Parathyroid adenoma (tissue), 2 donors: ENCODE results near the gene FBXO40.

ENCODE experiments used
- H2AFZ ChIP-seq: fragments of 300-600 bp; sonication (generic); one replicate; pipeline ENCODE4 v1.7.0; 2017; ENCODE audit warnings: antibody characterized with exemption, mild to moderate bottlenecking
- H3K27ac ChIP-seq: fragments of 300-600 bp; sonication (generic); one replicate; pipeline ENCODE4 v1.7.0; 2017
- H3K27me3 ChIP-seq: fragments of 300-600 bp; sonication (generic); one replicate; pipeline ENCODE4 v1.7.0; 2017; ENCODE audit warnings: low read length; ENCODE audit not compliant: control insufficient read depth, insufficient read depth
- H3K36me3 ChIP-seq: fragments of 300-600 bp; sonication (generic); one replicate; pipeline ENCODE4 v1.7.0; 2017; ENCODE audit warnings: low read length; ENCODE audit not compliant: control insufficient read depth, insufficient read depth
- H3K4me1 ChIP-seq: fragments of 300-600 bp; sonication (generic); one replicate; pipeline ENCODE4 v1.7.0; 2017; ENCODE audit warnings: control low read depth
- H3K4me2 ChIP-seq: fragments of 300-600 bp; sonication (generic); one replicate; pipeline ENCODE4 v1.7.0; 2017; ENCODE audit warnings: low read length
- H3K4me3 ChIP-seq: fragments of 300-600 bp; sonication (generic); one replicate; pipeline ENCODE4 v1.7.0; 2017; ENCODE audit warnings: low read depth, low read length
- H3K79me2 ChIP-seq: fragments of 300-600 bp; sonication (generic); one replicate; pipeline ENCODE4 v1.7.0; 2017; ENCODE audit warnings: control low read depth
- H3K9ac ChIP-seq: fragments of 300-600 bp; sonication (generic); one replicate; pipeline ENCODE4 v1.7.0; 2017; ENCODE audit warnings: mild to moderate bottlenecking
- H3K9me3 ChIP-seq: fragments of 300-600 bp; sonication (generic); one replicate; pipeline ENCODE4 v1.7.0; 2017; ENCODE audit warnings: low read length; ENCODE audit not compliant: control insufficient read depth
- TF ChIP-seq, protein P1 (sequence below): fragments of 300-600 bp; sonication (generic); IDR thresholded peaks from one replicate; pipeline ENCODE4 v1.7.0; 2017; ENCODE audit warnings: antibody characterized with exemption, mild to moderate bottlenecking
- donor health status: primary hyperparathyroidism.

The FBXO40 gene

DNA sequence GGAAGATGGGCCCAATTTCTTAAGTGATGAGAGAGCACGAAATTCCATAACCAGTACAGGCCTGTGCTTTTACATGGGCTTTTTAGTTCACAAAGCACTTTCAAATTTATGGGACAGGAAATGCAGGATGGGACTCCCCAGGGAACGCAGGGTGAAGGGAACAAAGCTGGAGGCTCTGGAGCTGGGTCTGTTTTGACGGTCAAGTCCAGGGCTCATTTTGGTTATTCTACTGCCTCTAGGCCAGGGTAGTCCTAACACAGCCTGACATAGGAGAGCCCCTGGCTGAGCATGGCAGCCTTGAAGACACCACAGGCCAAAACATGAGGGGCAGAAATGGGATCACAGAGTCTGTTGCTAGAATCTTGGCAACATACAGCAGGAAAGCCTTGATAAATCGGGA is 34.0 kb downstream of the FBXO40 start:
- Histone ChIP-seq H3K79me2 (no peaks in the 10 kb centered on the region), H3K4me3 (no peak overlapping the region), H2AFZ (no peak overlapping the region), H3K27me3 (no peaks in the 10 kb centered on the region), H3K27ac (no peak overlapping the region), H3K4me2 (no peak overlapping the region), H3K36me3 (no peaks in the 10 kb centered on the region), H3K9ac (no peak overlapping the region), H3K4me1 (no peaks in the 10 kb centered on the region), H3K9me3 (no peaks in the 10 kb centered on the region)
- TF ChIP-seq, protein P1, sequence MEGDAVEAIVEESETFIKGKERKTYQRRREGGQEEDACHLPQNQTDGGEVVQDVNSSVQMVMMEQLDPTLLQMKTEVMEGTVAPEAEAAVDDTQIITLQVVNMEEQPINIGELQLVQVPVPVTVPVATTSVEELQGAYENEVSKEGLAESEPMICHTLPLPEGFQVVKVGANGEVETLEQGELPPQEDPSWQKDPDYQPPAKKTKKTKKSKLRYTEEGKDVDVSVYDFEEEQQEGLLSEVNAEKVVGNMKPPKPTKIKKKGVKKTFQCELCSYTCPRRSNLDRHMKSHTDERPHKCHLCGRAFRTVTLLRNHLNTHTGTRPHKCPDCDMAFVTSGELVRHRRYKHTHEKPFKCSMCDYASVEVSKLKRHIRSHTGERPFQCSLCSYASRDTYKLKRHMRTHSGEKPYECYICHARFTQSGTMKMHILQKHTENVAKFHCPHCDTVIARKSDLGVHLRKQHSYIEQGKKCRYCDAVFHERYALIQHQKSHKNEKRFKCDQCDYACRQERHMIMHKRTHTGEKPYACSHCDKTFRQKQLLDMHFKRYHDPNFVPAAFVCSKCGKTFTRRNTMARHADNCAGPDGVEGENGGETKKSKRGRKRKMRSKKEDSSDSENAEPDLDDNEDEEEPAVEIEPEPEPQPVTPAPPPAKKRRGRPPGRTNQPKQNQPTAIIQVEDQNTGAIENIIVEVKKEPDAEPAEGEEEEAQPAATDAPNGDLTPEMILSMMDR: no peak

DNA sequence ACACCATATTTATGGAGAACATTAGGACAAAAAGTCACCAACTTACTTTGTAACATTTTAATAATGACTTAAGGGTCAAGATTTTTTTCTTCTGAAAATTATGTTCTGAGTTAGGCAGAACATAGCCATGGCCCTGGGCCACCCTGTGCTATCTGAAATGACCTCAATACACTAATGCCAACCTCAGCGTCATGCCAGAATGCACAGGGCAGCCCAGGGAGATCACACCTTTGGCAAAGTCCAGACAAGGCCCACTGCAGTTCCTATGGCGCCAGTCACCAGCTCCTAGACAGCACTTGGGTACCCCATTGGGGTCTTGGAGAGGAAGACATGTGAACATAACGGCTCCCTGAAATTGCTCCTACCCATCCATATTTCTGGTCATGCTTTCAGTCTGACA is 34.4 kb downstream of the FBXO40 start:
- no peak overlapping the region for H3K27ac ChIP-seq
- H3K9ac ChIP-seq: no peak overlapping the region
- H3K4me3 ChIP-seq: no peak overlapping the region
- no peaks in the 10 kb centered on the region for H3K36me3 ChIP-seq
- TF ChIP-seq, protein P1: no peak
- H2AFZ ChIP-seq: no peak overlapping the region
- no peaks in the 10 kb centered on the region for H3K27me3 ChIP-seq
- no peaks in the 10 kb centered on the region for H3K4me1 ChIP-seq
- no peaks in the 10 kb centered on the region for H3K79me2 ChIP-seq
- H3K4me2 ChIP-seq: no peak overlapping the region
- no peaks in the 10 kb centered on the region for H3K9me3 ChIP-seq

DNA sequence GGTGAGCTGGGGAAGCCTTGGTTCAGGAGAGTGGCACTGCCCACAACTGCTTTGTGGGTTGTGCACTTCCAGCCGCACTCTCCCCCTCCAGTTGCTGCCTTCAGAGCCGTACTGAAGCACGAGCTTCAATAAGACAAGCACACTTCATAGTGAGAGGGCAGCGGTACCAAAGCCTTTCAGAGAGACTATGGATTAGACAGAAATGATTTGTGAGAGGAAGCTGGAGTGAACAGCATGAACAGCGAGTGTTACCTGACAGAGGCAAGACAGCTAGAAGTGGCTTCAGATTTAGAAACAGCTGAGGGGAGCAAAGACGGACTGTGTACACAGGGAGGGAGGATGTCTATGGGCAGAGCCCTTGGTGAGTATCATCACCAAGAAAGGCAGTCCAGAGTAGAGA is 36.4 kb downstream of the FBXO40 start:
- H3K27me3 ChIP-seq: no peaks in the 10 kb centered on the region
- no peak overlapping the region for H3K4me2 ChIP-seq
- no peak overlapping the region for H3K9ac ChIP-seq
- H3K79me2 ChIP-seq: no peaks in the 10 kb centered on the region
- TF ChIP-seq, protein P1: no peak
- no peaks in the 10 kb centered on the region for H3K9me3 ChIP-seq
- no peak overlapping the region for H2AFZ ChIP-seq
- H3K4me1 ChIP-seq: no peaks in the 10 kb centered on the region
- H3K4me3 ChIP-seq: no peak overlapping the region
- no peaks in the 10 kb centered on the region for H3K36me3 ChIP-seq
- H3K27ac ChIP-seq: no peak overlapping the region

DNA sequence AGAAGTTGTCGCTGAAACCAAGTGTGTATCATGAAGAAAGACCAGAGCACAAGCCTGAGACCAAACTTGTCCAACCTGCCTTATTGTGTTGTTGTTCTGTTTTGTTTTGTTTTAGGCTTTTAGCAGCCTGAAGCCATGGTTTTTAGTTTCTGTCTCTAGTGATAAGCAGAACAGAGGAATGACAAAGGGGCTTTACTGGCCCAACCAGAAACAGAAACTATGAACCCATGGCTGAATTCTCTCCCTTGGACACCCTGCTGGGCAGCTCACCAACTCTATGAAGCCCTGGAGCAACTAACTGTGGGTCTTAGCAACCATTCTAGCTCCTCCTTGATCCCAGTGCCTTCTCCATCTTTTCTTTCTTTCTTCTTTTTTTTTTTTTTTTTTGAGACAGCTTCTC is 37.2 kb downstream of the FBXO40 start:
- no peaks in the 10 kb centered on the region for H3K27me3 ChIP-seq
- H3K79me2 ChIP-seq: no peaks in the 10 kb centered on the region
- H3K27ac ChIP-seq: no peak overlapping the region
- no peaks in the 10 kb centered on the region for H3K4me1 ChIP-seq
- H3K9me3 ChIP-seq: no peaks in the 10 kb centered on the region
- no peaks in the 10 kb centered on the region for H3K36me3 ChIP-seq
- H3K4me3 ChIP-seq: no peak overlapping the region
- H3K4me2 ChIP-seq: no peak overlapping the region
- TF ChIP-seq, protein P1: no peak
- H2AFZ ChIP-seq: no peak overlapping the region
- H3K9ac ChIP-seq: no peak overlapping the region

DNA sequence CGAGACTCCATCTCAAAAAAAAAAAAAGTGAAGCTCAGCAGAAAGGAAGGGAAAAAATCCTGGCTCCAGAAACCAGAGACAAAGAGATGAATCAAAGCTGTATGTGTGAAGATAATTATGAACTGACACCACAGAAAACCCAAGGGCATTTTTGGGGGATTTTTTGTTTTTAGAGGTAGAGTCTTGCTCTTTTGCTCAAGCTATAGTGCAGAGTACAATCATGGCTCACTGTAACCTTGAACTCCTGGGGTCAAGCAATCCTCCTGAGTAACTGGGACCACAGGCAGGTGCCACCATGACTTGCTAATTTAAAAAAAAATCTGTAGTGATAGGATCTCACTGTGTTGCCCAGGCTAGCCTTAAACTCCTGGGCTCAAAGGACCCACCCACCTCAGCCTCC is 44.7 kb downstream of the FBXO40 start:
- H3K27me3 ChIP-seq: no peaks in the 10 kb centered on the region
- no peak overlapping the region for H2AFZ ChIP-seq
- TF ChIP-seq, protein P1: no peak
- no peaks in the 10 kb centered on the region for H3K36me3 ChIP-seq
- H3K9ac ChIP-seq: no peak overlapping the region
- no peaks in the 10 kb centered on the region for H3K9me3 ChIP-seq
- no peaks in the 10 kb centered on the region for H3K79me2 ChIP-seq
- H3K4me3 ChIP-seq: no peak overlapping the region
- H3K4me2 ChIP-seq: no peak overlapping the region
- H3K27ac ChIP-seq: no peak overlapping the region
- no peaks in the 10 kb centered on the region for H3K4me1 ChIP-seq
